HCT116 (cell line): Measurements from ENCODE around the gene CERK.

Source experiments
- EGR1 ChIP-seq: IDR thresholded peaks from 2 replicates; pipeline ENCODE4 v1.6.1; 2012; ENCODE audit warnings: low read depth
- EZH2 ChIP-seq: fragments of 200-600 bp; sonication (generic); IDR thresholded peaks from 2 replicates; pipeline ENCODE4 v1.6.1; 2017; ENCODE audit warnings: antibody characterized with exemption, mixed run types
- POLR2A ChIP-seq: IDR thresholded peaks from 2 replicates; pipeline ENCODE4 v1.7.0; 2011; ENCODE audit warnings: borderline replicate concordance; ENCODE audit not compliant: insufficient read depth, insufficient read length; ENCODE audit errors: extremely low read depth
- POLR2AphosphoS5 ChIP-seq: IDR thresholded peaks from 2 replicates; pipeline ENCODE4 v1.6.1; 2011; ENCODE audit warnings: mild to moderate bottlenecking, low read depth, low read length, moderate library complexity
- SIN3A ChIP-seq: IDR thresholded peaks from 2 replicates; pipeline ENCODE4 v1.6.1; 2012; ENCODE audit warnings: low read depth
- TCF7L2 ChIP-seq: IDR thresholded peaks from 2 replicates; pipeline ENCODE4 v1.7.0; 2011; ENCODE audit warnings: borderline replicate concordance, inconsistent platforms; ENCODE audit not compliant: insufficient read depth, insufficient read length; ENCODE audit errors: extremely low read depth
- YY1 ChIP-seq: IDR thresholded peaks from 2 replicates; pipeline ENCODE4 v1.6.1; 2011; ENCODE audit warnings: low read length, low read depth, moderate library complexity, mild to moderate bottlenecking; ENCODE audit not compliant: insufficient replicate concordance; ENCODE audit errors: extremely low read depth
- ZNF274 ChIP-seq: fragments of 200-500 bp; sonication (Bioruptor generic); IDR thresholded peaks from 2 replicates; pipeline ENCODE4 v1.6.1; 2014; ENCODE audit warnings: mild to moderate bottlenecking, low read depth, low read length, inconsistent platforms
- TF ChIP-seq, protein P1 (sequence below): IDR thresholded peaks from 2 replicates; pipeline ENCODE4 v1.6.1; 2012
- TF ChIP-seq, protein P2 (sequence below), 3 experiments: fragments of 200-600 bp in 1 of 3; sonication (generic) in 1 of 3; IDR thresholded peaks in 2 of 3; conservative IDR thresholded peaks in 1 of 3; 2 replicates each; pipeline ENCODE4 v1.5.1; 2012 to 2017; ENCODE audit warnings: low read depth in 2 of 3, low read length in 2 of 3, antibody characterized with exemption in 1 of 3, borderline replicate concordance in 1 of 3, control low read depth in 1 of 3, mild to moderate bottlenecking in 1 of 3, mixed read lengths in 1 of 3, mixed run types in 1 of 3, moderate library complexity in 1 of 3; ENCODE audit not compliant: insufficient read depth in 1 of 3
- TF ChIP-seq, protein P3 (sequence below): IDR thresholded peaks from 2 replicates; pipeline ENCODE4 v1.6.1; 2012

DNA sequence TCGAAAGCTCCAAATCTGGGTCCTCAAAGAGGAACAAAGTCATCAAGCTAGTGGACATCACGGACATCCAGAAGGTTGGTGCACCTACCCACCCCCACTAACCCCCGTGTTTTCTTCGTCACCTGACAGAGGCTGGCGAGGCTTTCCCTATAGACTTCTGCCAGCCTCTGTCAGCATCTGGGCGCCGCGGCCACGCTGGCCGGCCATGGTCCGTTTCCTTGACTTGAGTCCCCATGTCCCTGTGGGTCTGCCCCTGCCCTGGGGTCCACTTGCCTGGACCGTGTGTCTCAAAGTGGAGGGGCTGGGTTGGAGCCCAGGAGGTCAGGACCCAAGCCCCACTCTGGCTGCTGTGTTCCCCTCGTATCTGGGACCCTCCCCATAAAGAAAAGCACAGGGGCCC lies 62.6 kb downstream of the CERK start:
- TF ChIP-seq ZNF274 (no peak), POLR2A (no peak), EZH2 (no peak), TCF7L2 (no peak), POLR2AphosphoS5 (no peak), SIN3A (no peak), YY1 (no peak), EGR1 (no peak)
- TF ChIP-seq, protein P1, sequence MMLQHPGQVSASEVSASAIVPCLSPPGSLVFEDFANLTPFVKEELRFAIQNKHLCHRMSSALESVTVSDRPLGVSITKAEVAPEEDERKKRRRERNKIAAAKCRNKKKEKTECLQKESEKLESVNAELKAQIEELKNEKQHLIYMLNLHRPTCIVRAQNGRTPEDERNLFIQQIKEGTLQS, result no peak
- TF ChIP-seq, protein P2, sequence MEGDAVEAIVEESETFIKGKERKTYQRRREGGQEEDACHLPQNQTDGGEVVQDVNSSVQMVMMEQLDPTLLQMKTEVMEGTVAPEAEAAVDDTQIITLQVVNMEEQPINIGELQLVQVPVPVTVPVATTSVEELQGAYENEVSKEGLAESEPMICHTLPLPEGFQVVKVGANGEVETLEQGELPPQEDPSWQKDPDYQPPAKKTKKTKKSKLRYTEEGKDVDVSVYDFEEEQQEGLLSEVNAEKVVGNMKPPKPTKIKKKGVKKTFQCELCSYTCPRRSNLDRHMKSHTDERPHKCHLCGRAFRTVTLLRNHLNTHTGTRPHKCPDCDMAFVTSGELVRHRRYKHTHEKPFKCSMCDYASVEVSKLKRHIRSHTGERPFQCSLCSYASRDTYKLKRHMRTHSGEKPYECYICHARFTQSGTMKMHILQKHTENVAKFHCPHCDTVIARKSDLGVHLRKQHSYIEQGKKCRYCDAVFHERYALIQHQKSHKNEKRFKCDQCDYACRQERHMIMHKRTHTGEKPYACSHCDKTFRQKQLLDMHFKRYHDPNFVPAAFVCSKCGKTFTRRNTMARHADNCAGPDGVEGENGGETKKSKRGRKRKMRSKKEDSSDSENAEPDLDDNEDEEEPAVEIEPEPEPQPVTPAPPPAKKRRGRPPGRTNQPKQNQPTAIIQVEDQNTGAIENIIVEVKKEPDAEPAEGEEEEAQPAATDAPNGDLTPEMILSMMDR (IDR thresholded peaks at IDR 0.05 in 2 of 3, conservative IDR thresholded peaks at IDR 0.05 in 1 of 3; ENCODE audit: borderline replicate concordance in 1 of 3, insufficient read depth in 1 of 3, low read depth in 2 of 3, low read length in 2 of 3), result no peak
- TF ChIP-seq, protein P3, sequence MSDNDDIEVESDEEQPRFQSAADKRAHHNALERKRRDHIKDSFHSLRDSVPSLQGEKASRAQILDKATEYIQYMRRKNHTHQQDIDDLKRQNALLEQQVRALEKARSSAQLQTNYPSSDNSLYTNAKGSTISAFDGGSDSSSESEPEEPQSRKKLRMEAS, result no peak
